Cardiac fibroblast (primary cell): ENCODE data around the gene PDK2.

Experiments used
- DNase-seq, 2 donors: peaks; one replicate each; pipeline versions ENCODE4 v3.0.0 to v3.0.0-alpha.2; 2010; ENCODE audit warnings: low read depth in 2 of 2
- H3K4me3 ChIP-seq, 2 donors: replicated peaks in 1 of 2; 1 replicate in 1 of 2; 2 replicates in 1 of 2; pipeline ENCODE4 v1.5.1; 2011; ENCODE audit warnings: low read depth in 2 of 2, low read length in 2 of 2, mild to moderate bottlenecking in 2 of 2, moderate library complexity in 1 of 2
- CTCF ChIP-seq: IDR thresholded peaks from one replicate; pipeline ENCODE4 v1.5.1; 2011; ENCODE audit warnings: low read depth, mild to moderate bottlenecking, low read length, inconsistent platforms

Gene PDK2

GRCh38 chr17:50139185-50139783 lies 44.1 kb downstream of the PDK2 start:
- DNase-seq, result no peak
- TF ChIP-seq CTCF, result no peak
- H3K4me3 ChIP-seq, result no peak overlapping the region

GRCh38 chr17:50139950-50140885 lies 45.1 kb downstream of the PDK2 start:
- peak; percentile 84 to 85 for DNase-seq
- H3K4me3 ChIP-seq, result no peak overlapping the region
- TF ChIP-seq CTCF, result peak; percentile 90

- no peak overlapping the region for H3K4me3 ChIP-seq
- no peak for DNase-seq
- no peak for TF ChIP-seq CTCF
Measured at GRCh38 chr17:50141026-50141744, 46.0 kb downstream of the PDK2 start.

GRCh38 chr17:50141745-50142110 lies 46.6 kb downstream of the PDK2 start:
- no peak overlapping the region for H3K4me3 ChIP-seq
- no peak for TF ChIP-seq CTCF
- DNase-seq, result no peak

- no peak for DNase-seq
- no peak for TF ChIP-seq CTCF
- no peak overlapping the region for H3K4me3 ChIP-seq
Measured at GRCh38 chr17:50143461-50144176, 48.5 kb downstream of the PDK2 start.

- no peak for DNase-seq
- TF ChIP-seq CTCF, result no peak
- no peak overlapping the region for H3K4me3 ChIP-seq
Measured at GRCh38 chr17:50144355-50144754, 49.2 kb downstream of the PDK2 start.
